HG03060 (cell line): ENCODE data around the gene BNC2.
"Not testable (repeated sequence)": the region's sequence is repeated elsewhere in the genome, so short reads cannot be mapped to it uniquely, and the experiment has no call there.

Experiments used
- ATAC-seq: cut with Tn5 transposase; IDR thresholded peaks from one replicate; pipeline ENCODE4 v1.9.1; 2021; ENCODE audit warnings: low read depth, moderate number of reproducible peaks; ENCODE audit not compliant: unreplicated experiment

The BNC2 gene, protein sequence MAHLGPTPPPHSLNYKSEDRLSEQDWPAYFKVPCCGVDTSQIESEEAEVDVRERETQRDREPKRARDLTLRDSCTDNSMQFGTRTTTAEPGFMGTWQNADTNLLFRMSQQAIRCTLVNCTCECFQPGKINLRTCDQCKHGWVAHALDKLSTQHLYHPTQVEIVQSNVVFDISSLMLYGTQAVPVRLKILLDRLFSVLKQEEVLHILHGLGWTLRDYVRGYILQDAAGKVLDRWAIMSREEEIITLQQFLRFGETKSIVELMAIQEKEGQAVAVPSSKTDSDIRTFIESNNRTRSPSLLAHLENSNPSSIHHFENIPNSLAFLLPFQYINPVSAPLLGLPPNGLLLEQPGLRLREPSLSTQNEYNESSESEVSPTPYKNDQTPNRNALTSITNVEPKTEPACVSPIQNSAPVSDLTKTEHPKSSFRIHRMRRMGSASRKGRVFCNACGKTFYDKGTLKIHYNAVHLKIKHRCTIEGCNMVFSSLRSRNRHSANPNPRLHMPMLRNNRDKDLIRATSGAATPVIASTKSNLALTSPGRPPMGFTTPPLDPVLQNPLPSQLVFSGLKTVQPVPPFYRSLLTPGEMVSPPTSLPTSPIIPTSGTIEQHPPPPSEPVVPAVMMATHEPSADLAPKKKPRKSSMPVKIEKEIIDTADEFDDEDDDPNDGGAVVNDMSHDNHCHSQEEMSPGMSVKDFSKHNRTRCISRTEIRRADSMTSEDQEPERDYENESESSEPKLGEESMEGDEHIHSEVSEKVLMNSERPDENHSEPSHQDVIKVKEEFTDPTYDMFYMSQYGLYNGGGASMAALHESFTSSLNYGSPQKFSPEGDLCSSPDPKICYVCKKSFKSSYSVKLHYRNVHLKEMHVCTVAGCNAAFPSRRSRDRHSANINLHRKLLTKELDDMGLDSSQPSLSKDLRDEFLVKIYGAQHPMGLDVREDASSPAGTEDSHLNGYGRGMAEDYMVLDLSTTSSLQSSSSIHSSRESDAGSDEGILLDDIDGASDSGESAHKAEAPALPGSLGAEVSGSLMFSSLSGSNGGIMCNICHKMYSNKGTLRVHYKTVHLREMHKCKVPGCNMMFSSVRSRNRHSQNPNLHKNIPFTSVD

DNA sequence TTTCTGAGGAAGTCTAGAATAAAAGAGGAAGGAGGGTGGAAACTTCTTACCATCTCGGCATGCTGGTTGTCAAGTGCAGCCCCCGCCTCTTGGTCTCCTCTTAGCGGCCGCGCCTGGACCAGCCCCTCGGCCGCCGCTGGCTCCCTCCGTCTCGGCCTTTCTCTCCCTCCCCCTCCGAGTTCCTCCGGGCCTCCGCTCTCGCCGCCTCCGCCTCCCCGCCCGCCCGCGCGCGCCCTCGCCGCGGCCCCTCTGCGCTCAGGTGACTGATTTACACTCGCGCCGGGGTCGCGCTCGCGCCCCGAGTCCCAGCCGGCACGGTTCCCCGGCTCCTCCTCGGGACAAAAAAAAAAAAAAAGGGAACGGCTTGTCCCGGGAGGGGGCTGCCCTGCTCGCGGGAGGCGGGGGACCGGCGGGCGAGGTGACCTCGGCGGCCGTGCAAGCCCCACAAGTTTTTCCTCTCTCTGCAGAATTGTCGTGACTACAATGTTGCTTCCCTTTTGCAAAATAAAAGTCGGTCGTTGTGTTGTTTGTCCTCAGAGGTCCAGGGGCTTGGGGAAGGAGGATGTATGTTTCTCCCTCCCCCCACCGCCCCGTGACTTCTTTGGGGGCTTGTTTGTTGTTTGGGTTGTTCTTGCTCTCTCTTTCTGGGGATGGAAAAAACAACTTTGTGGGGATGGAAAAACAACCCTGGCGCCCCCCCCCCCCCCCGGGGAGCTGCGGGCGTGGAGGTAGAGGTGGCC lies at the start of gene BNC2:
TSS of gene BNC2 (minus strand) at position 75 of the 740 bp plus-strand sequence. CDS start at position 53, 22 bp downstream.
- no peak for ATAC-seq

DNA sequence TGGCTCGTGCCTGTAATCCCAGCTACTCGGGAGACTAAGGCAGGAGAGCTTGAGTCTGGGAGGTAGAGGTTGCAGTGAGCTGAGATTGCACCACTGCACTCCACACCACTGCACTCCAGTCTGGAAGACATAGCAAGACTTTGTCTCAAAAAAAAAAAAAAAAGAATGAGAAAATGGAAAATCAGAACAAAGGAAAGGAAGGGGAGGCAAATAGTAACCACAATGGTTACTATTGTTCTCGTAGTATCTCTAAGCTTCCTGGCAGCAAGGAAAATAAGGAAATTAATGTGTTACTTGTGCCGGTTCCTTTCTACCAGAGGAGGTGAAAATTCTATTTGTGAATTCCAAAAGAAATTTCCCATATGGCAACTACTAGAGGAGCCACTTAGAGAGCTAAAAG lies 48.5 kb upstream of the BNC2 start:
- no peak for ATAC-seq

DNA sequence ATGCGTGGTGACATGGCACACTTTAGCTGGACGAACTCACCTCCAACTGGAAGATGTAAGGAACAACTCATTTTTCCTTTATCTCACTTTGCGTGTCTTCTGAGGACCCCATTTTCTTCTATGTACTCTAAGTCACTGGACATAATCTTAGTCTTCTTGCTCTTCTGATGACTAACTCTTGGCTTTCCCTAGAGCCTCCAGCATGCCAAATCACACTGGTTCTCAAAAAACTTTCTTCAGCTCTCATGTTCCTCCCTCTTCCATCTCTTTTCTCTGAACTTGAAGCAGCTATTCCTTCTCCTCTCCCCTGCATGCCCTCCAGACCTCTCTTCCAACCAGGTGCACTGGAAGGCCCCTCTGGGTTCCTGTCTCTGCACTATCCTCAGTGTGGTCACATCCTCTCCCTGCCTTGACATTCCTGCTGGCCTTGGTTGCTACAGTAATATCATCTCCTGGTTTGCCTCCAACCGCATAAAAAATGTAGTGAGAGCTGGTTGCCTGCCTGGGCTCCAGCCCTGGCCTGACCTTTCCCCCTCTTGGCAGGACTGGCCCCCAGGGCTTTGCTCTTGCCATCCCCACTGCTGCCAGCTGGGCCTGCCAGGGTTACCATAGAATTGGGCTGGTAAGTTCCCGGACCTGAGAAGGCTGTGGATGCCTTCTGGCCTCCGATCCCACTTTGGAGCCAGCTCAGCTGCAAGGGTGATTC lies 44.8 kb upstream of the BNC2 start:
- ATAC-seq = no peak

DNA sequence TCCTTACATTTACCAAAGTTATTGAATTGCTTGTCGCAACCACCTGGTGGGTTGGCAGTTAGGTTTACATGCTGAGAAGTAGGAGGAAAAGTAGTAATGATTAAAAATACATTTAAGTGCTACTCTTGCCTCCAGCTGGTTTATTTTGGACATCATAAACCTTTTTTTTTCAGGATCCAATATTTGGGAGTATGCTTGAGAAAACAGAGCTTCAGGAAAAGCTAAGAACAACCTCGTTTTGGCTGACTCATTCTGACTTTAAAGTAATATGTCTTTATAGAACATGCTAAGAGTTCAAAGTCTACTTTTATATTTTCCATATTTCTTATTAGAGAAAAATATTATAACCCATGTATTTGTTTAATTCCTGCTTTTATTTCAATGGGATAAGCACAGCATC lies 41.7 kb upstream of the BNC2 start:
- ATAC-seq = no peak

DNA sequence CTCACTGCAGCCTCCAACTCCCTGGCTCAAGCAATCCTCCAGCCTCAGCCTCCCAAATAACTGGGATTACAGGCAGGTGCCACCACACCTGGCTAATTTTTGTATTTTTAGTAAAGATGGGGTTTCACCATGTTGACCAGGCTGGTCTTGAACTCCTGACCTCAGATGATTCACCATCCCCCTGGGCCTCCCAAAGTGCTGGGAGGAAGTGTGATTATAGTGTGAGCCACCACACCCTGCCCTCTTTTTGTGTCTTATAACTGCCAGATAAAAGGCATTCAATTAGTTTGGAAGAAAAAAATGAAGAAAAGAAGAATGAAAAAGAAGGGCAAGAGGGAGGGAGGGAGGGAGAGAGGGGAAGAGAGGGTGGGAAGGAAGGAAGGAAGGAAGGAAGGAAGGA lies 37.7 kb upstream of the BNC2 start:
- not testable (repeated sequence) for ATAC-seq

DNA sequence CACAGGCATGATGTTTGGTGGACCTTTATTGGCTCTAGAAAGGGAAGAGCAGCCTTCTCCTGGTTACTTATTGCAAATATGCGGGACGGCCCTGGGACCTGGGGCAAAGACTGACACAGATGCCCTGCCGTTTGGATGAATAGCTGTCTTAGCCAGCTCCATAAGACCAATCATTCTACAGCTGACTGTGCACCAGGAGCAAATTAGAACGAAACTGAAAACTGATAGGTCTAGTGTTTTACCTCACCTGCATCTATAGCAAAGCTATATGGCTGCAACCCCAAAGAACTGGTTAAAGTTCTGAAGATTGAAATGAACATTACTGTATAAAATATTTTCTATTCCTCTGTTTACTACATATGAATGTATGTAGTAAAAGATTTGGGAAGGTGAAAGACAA lies 34.2 kb upstream of the BNC2 start:
- no peak for ATAC-seq

DNA sequence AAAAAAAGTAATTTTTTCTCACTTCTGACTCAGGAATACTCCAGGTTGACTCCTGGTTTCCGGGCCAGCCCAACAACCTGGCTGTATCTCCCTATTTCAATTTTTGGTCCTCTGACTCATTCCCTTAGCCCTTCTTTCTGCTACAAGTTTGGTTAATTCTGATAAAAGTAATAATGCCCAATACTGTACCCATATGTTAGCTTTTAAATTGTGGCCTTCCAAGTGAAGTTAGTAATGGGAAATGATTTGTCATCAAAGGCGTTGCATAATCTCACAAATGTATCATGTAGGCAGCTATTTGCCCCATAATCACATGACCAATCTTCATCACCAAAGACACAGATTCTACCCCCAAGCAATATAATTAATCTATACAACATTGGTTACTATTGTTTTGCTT lies 31.1 kb upstream of the BNC2 start:
- ATAC-seq = no peak

DNA sequence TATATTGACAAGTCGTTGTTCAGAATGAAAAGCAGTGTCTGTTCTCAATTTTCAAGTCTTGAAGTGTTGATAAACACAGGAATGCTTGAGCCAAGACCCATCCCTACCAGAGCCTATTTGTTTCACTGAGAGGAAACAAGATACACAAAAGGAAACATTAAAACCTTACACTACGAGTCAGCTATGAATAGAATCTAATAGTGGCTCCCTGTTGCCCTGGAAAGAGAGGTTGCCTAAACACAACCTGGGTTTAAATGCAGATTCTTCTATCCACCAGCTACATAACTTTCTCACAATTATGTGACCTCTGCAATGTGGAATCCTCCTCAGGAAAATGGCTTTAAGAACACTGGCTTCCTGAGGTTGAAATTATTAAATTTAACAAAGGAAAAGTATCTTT lies 29.1 kb upstream of the BNC2 start:
- ATAC-seq = no peak

DNA sequence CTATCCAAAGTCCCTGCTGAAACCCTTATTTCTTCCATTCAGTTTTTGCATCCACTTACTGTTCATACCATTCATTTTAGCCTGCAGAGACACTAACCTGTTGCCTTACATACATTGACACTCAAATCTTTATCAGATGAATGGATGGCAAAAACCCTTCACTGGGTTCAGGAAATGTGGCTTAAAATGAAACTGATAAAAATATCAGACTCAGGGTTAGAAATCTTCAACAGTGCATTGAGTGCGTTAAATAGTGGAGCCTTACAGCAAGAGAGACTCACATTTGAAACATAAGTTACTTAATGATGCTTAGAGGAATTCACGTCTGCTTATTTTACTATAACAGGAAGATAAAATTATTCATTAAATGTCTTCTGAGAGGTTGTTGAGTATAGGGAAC lies 28.0 kb upstream of the BNC2 start:
- ATAC-seq = no peak

DNA sequence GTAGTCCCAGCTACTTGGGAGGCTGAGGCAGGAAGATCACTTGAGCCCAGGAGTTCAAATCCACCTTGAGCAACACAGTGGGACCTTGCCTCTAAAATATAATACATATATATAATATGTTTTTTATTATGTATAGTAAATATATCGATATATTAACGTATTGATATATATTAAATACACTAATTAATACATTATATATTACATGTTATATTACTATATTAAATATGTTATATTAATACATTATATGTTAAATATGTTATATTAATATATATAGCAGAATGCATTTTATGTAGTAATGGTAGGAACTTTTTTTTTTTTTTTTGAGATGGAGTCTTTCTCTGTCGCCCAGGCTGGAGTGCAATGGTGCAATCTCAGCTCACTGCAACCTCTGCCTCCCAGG lies 18.1 kb upstream of the BNC2 start:
- ATAC-seq = no peak

DNA sequence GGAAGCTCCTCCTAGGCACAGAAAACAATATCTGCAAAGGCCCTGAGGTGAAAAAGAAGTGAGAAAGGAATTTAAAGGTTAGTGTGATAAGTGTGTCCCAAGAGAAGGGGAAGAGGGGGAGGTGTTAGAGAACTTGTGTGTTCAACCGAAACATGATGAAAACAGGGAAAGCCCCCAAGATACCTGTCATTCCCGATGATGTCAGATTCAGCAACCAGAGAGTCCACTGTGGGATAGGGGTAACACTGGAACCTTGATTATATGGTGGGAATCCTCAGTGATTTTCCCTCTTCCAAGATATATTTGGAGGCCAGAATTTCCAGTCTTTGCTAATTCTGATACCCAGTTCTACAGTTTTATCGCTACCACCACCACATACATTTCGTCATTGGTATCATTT lies 15.5 kb upstream of the BNC2 start:
- no peak for ATAC-seq

DNA sequence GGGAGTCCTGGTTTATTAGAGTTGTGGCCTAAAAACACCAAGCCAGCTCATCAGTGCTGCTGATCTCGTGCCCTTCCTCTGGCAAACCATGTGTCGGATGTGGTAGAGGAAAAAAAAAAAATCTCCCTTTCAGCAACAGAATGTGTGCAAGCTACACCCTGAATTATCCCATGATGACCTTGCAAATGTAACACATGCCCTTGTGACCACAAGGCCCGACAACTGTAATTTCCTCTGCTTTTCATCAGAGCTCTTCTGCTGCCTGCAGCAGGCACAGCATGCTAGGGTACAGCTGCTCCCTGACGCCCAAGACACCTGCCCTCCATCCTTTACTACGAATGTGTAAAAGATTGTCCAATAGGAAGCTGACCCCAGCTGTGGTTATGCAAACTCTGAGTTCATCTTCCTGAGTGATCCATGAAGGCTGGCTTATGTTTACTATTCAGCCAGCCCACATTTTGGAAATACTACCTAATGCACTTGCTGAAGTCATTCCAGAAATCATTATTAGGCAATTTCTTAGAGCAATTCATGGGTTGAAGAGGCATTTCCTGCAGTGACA lies 14.6 kb upstream of the BNC2 start:
- ATAC-seq = no peak

DNA sequence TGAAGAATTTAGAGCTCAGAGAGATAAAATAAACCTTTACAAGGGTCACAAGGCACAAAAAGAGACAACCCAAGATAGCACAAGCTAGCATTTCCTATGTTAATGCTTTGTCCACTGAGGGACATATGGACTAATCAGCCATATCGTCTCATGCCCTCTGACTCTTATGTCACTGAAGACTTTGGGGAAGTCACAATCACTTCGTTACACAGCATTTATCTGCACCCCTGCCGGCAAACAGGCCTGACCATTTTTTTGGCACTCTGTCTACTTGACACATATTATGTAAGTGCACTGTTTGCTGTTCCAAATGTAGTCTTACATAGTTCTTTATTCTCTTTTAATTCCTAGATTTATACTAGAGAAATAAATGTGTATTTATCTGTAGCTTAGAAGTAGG lies 13.9 kb upstream of the BNC2 start:
- ATAC-seq = no peak

DNA sequence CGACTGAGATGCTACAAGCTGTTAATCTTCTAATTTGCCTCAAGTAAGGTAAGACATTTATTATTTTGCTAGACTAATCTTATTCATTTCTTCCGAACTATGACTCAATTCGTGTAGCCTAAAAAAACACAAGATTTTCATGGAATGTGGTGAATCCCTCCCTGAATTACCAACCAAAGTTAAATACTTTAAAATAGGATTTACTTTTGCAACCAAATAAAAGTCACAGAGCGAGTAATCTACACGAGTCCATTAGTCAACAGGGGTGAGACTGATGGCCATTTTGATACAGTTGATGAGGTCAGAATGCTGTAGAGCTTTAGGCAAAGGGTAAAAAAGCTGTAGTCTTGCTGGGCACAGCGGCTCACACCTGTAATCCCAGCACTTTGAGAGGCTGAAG lies 13.1 kb upstream of the BNC2 start:
- ATAC-seq = no peak

DNA sequence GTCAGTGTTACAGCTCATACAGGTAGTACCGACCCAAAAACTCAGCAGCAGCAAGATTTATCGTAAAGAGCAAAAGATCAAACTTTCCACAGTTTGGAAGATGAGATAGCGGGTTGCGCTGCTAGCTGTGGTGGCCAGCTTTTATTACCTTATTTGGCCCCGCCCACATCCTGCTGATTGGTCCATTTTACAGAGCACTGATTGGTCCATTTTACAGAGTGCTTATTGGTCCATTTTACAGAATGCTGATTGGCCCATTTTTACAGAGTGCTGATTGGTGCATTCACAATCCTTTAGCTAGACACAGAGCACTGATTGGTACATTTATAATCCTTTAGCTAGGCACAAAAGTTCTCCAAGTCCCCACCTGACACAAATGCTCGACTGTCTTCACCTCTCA lies 12.0 kb upstream of the BNC2 start:
- not testable (repeated sequence) for ATAC-seq

DNA sequence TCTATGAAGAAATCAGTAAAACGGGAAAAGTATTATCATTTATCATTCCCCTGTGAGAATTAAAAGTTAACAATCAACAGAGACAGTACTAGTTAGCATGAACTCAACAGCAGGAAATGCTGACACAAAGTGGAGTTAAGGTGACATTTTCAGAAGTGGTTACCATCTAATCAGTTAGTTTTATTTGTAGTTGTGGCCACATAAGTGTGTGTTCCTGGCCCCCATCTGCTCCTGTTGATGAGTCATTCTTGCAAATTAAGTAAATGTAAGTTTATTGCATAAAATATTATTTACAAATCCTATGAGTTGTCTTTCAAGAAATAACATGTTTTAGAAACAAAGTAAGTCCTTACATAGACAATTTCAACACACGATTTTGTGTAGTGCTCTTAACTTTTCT lies 8.9 kb upstream of the BNC2 start:
- no peak for ATAC-seq

DNA sequence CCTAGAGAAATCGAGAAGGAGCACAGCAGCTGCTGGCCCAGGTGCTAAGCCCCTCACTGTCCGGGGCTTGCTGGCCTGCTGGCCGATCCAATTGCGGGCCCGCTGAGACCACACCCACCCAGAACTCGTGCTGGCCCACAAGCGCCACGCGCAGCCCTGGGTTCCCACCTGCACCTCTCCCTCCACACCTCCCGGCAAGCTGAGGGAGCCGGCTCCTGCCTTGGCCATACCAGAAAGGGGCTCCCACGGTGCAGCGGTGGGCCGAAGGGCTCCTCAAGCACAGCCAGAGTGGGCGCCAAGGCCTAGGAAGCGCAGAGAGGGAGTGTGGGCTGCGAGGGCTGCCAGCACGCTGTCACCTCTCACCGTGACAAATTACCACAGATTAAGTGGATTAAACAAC lies 6.8 kb upstream of the BNC2 start:
- ATAC-seq = no peak

DNA sequence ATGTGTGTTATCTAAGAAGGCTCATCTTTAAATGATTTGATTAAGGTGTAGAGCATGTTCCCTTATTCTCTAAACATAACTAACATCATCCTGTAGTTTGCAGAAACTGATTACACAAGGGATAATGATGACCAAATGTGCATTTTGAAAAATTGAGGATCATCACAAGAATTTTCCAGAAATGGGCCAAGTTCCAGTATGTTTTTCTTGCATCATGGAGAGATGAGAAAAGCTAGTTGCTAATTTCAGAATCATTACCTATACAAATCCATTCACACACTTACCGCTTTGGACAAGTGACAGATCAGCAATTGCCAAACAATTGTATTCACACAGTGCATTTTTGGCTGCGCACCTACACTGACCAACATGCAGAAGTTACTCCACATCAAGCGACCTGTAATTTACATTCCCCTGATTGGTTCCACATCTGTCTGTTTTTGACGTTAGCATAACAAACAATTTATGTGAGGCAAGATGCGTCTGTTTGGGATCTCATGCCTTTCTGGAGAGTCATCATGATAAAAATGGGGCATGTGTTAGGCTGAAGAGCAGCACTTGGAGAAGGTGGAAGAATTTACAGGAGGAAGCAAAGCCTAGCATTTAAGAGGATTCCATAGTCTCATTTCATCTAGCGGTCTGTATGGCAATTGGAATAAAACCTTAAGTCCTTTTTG lies 2.8 kb upstream of the BNC2 start:
- ATAC-seq = no peak
